ENCODE measurements around the gene CCDC187. TPM values are rescaled to one million over a fixed set of nuclear protein-coding genes. Genes with fewer than 3 reads are reported as not detected.
A peak's percentile ranks its signal among the peaks of the same experiment; 100 is the strongest.

The CCDC187 gene
- total and polyA plus RNA-seq, 2 of the 13 experiments (the other 11 are each of a cell fraction or from before 2014, with no cell fraction given) = 0.03 to 0.13 TPM

DNA sequence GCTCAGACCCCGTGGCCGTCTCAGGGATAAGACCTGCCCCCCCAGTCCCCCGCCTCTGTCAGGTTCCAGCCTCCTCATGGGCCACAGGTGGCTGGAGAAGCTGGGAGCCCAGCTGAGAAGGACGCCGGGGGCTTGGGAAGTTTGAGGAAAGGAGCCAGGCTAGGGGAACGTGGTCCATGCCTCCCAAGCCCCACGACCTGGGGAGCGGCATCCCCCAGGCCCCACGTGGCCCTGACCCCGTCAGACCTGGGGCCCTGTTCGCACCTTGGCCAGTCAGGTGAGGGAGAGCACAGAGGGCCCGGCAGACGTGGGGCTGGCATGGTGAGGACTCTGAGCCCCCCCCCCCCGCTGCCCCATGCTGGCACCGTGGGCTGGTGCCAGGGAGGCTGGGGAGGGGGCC, 27.1 kb upstream of the CCDC187 start (continued):
- no peak for TF ChIP-seq LCORL (IDR thresholded peaks at IDR 0.05)
- no peak for TF ChIP-seq LCORL (CRISPR knock-in tag; IDR thresholded peaks at IDR 0.05)

DNA sequence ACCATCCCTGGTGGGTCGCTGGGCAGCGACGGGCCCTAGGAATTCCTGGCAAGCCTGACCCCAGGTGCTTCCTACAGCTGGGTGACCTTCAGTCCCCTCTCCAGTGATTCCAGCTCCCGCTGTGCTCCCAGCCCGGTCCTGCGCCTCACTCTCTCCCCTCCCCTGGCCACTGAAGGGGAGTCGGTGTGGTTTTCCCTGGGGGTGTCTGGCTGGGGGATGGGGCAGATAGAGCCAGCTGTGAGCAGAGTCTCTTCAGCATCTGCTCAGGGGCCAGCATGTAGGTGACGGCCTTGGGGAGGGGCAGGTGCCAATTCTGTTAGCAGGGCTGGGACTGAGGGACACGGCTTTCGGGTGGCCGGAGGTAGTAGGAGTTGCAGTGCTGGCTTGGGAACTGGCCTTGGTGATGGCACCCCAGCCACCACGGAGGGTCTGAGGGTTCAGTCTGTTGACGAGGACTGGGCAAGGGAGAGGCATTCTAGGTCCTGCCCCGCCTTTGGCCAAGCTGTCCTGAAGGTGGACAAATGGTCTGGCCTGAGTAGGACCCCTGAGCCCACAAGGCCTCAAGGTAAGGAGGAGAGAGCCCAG, 26.6 kb upstream of the CCDC187 start:
- no peak overlapping the region for H3K4me3 ChIP-seq (replicated peaks in 1 of 3; ENCODE audit: insufficient read depth in 1 of 3, low read depth in 2 of 3, low read length in 3 of 3)
- POLR2A ChIA-PET = no interaction called here
- BruUV-seq (replicated peaks) = no TSS peak
- H3K36me3 ChIP-seq (replicated peaks in 1 of 2; ENCODE audit: control insufficient read depth in 1 of 2, insufficient read depth in 2 of 2, low read length in 2 of 2) = no peaks in the 10 kb centered on the region
- no peaks in the 10 kb centered on the region for H3K9me3 ChIP-seq (ENCODE audit: low read length)
- peaks cover 20 to 62% of the 10 kb centered on the region in 2 experiments; a peak in 4 of 5 replicates for H3K27me3 ChIP-seq (ENCODE audit: control insufficient read depth in 1 of 2, insufficient read depth in 2 of 2, low read length in 2 of 2)
- in situ Hi-C loops (cut with HindIII; ENCODE audit: extremely low pct_ligation_motif_present, low pct_unique_long_range_greater_than_20kb) (loop anchor here (25.0 kb wide), 1 partner anchor 307 kb away; no protein-coding TSS in a partner anchor), intact Hi-C loops (cut with micrococcal nuclease; ENCODE audit: unreplicated experiment) (no loop called here)
- CTCF ChIA-PET (ENCODE audit: low intra/inter-chr PET ratio, low total read pairs) = no interaction called here
- peaks cover 45% of the 10 kb centered on the region for H3K4me1 ChIP-seq (ENCODE audit: insufficient read depth, low read length)
- DNase-seq (ENCODE audit: low spot score) (no peak), ATAC-seq (no peak), FAIRE-seq (no peak)
- no CpG with 5 or more reads among the region's 14 CpGs for WGBS (ENCODE audit: low lambda C conversion rate)
- no peak overlapping the region for H3K9ac ChIP-seq (ENCODE audit: insufficient read depth, low read depth, low read length)
- H4K20me1 ChIP-seq (ENCODE audit: insufficient read depth, low read length) = no peaks in the 10 kb centered on the region
- no peak overlapping the region for H3K4me2 ChIP-seq (ENCODE audit: low read depth, low read length)
- H2AFZ ChIP-seq (ENCODE audit: low read length) = no peak overlapping the region
- H3K79me2 ChIP-seq (ENCODE audit: insufficient read depth, low read length) = no peaks in the 10 kb centered on the region
- no peak overlapping the region for H3K27ac ChIP-seq (ENCODE audit: extremely low read length, insufficient read depth, low read length)
- TF ChIP-seq CTCF (CRISPR knock-in tag; IDR thresholded peaks at IDR 0.05) (no peak), ZNF562 (CRISPR knock-in tag; IDR thresholded peaks at IDR 0.05; ENCODE audit: borderline replicate concordance) (no peak), HNRNPL (IDR thresholded peaks at IDR 0.05; ENCODE audit: low read depth, low read length) (0 out of 2 replicates have a peak, but pooled peaks have one; percentile 23), HNRNPUL1 (IDR thresholded peaks at IDR 0.05; ENCODE audit: low read depth, low read length) (no peak), NFYC (CRISPR knock-in tag; IDR thresholded peaks at IDR 0.05) (no peak), EHMT2 (IDR thresholded peaks at IDR 0.05; ENCODE audit: borderline replicate concordance, low read depth, low read length) (no peak), FOXO1 (CRISPR knock-in tag; IDR thresholded peaks at IDR 0.05) (no peak), ZNF713 (CRISPR knock-in tag; IDR thresholded peaks at IDR 0.05) (no peak), MXI1 (IDR thresholded peaks at IDR 0.05; ENCODE audit: borderline replicate concordance, low read depth, low read length) (no peak)
- TF ChIP-seq, protein P1, sequence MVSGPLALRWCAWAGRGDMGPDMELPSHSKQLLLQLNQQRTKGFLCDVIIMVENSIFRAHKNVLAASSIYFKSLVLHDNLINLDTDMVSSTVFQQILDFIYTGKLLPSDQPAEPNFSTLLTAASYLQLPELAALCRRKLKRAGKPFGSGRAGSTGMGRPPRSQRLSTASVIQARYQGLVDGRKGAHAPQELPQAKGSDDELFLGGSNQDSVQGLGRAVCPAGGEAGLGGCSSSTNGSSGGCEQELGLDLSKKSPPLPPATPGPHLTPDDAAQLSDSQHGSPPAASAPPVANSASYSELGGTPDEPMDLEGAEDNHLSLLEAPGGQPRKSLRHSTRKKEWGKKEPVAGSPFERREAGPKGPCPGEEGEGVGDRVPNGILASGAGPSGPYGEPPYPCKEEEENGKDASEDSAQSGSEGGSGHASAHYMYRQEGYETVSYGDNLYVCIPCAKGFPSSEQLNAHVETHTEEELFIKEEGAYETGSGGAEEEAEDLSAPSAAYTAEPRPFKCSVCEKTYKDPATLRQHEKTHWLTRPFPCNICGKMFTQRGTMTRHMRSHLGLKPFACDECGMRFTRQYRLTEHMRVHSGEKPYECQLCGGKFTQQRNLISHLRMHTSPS (CRISPR knock-in tag; IDR thresholded peaks at IDR 0.05; ENCODE audit: low read depth) = no peak
- TF ChIP-seq, protein P2, sequence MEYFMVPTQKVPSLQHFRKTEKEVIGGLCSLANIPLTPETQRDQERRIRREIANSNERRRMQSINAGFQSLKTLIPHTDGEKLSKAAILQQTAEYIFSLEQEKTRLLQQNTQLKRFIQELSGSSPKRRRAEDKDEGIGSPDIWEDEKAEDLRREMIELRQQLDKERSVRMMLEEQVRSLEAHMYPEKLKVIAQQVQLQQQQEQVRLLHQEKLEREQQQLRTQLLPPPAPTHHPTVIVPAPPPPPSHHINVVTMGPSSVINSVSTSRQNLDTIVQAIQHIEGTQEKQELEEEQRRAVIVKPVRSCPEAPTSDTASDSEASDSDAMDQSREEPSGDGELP (IDR thresholded peaks at IDR 0.05; ENCODE audit: borderline replicate concordance, low read depth) = peak; percentile 57; the same call in 1 of the 2 replicates
- TF ChIP-seq, protein P3, sequence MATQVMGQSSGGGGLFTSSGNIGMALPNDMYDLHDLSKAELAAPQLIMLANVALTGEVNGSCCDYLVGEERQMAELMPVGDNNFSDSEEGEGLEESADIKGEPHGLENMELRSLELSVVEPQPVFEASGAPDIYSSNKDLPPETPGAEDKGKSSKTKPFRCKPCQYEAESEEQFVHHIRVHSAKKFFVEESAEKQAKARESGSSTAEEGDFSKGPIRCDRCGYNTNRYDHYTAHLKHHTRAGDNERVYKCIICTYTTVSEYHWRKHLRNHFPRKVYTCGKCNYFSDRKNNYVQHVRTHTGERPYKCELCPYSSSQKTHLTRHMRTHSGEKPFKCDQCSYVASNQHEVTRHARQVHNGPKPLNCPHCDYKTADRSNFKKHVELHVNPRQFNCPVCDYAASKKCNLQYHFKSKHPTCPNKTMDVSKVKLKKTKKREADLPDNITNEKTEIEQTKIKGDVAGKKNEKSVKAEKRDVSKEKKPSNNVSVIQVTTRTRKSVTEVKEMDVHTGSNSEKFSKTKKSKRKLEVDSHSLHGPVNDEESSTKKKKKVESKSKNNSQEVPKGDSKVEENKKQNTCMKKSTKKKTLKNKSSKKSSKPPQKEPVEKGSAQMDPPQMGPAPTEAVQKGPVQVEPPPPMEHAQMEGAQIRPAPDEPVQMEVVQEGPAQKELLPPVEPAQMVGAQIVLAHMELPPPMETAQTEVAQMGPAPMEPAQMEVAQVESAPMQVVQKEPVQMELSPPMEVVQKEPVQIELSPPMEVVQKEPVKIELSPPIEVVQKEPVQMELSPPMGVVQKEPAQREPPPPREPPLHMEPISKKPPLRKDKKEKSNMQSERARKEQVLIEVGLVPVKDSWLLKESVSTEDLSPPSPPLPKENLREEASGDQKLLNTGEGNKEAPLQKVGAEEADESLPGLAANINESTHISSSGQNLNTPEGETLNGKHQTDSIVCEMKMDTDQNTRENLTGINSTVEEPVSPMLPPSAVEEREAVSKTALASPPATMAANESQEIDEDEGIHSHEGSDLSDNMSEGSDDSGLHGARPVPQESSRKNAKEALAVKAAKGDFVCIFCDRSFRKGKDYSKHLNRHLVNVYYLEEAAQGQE (IDR thresholded peaks at IDR 0.05; ENCODE audit: borderline replicate concordance in 1 of 2, low read depth in 1 of 2, low read length in 2 of 2) = no peak
